Neural progenitor cell (in vitro differentiated cells): ENCODE measurements around the gene SRSF7.

Experiments
- CTCF ChIP-seq: fragments of 200-600 bp; sonication (generic); IDR thresholded peaks from 2 replicates; pipeline ENCODE4 v1.5.1; 2017; ENCODE audit warnings: antibody characterized with exemption, mild to moderate bottlenecking
- EZH2phosphoT487 ChIP-seq: fragments of 200-600 bp; sonication (generic); IDR thresholded peaks from 2 replicates; pipeline ENCODE4 v1.6.1; 2017; ENCODE audit warnings: antibody characterized with exemption

- TF ChIP-seq CTCF (no peak), EZH2phosphoT487 (no peak)
These were observed 20.1 kb downstream of the SRSF7 start for GRCh38 chr2:38731090-38731489.
